T-helper 1 cell treated with Interleukin-12 subunit alpha and Interleukin-12 subunit beta and Interleukin-4 antibody, amounts not matched to agents 30 ng/mL and 1 ng/mL, for 36 hours (primary cell): ENCODE measurements around the gene ABCG4. TPM values are rescaled to one million over a fixed set of nuclear protein-coding genes. Genes with fewer than 3 reads are reported as not detected.
"Not testable (repeated sequence)": the region's sequence is repeated elsewhere in the genome, so short reads cannot be mapped to it uniquely, and the experiment has no call there.

Experiments used
- intact Hi-C: fragments of 100-400 bp; cut with micrococcal nuclease; formaldehyde crosslinking; loops from one replicate; pipeline ENCODE4 v1.15.1; 2024
- total RNA-seq: library from RNA; stranded (reverse); gene quantifications from 2 replicates; pipeline ENCODE4 v1.2.3, GENCODE V29; 2022

ABCG4 gene
- total RNA-seq, 1 donor from 2014 or later: not detected

DNA sequence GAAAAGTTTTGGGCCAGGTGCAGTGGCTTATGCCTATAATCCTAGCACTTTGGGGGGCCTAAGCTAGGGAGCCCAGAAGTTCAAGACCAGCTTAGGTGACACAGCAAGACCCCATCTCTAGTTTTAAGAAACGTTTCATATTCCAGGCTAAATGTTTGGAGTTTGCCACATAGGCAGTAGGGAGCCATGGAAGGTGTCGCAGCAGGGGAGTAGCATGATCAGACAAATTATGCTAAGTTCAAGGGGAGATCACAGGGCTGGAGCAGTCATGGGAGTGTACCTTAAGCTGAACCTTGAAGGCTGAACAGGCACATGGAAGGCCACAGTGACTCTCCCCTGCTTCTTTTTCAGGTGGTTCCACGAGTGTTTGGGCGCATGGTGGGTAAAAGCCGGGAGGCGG is 30.5 kb downstream of the ABCG4 start:
- intact Hi-C loops: no loop called here

DNA sequence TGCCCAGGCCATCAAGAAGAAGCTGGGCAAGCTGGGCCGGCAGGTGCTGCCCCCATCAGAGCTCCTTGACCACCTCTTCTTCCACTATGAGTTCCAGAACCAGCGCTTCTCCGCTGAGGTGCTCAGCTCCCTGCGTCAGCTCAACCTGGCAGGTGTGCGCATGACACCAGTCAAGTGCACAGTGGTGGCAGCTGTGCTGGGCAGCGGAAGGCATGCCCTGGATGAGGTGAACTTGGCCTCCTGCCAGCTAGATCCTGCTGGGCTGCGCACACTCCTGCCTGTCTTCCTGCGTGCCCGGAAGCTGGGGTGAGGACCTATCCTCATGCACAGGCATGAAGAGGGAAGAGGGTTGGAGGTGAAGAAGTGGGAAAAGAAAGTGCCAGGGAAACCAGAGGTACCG is 31.1 kb downstream of the ABCG4 start:
- intact Hi-C loops: no loop called here

DNA sequence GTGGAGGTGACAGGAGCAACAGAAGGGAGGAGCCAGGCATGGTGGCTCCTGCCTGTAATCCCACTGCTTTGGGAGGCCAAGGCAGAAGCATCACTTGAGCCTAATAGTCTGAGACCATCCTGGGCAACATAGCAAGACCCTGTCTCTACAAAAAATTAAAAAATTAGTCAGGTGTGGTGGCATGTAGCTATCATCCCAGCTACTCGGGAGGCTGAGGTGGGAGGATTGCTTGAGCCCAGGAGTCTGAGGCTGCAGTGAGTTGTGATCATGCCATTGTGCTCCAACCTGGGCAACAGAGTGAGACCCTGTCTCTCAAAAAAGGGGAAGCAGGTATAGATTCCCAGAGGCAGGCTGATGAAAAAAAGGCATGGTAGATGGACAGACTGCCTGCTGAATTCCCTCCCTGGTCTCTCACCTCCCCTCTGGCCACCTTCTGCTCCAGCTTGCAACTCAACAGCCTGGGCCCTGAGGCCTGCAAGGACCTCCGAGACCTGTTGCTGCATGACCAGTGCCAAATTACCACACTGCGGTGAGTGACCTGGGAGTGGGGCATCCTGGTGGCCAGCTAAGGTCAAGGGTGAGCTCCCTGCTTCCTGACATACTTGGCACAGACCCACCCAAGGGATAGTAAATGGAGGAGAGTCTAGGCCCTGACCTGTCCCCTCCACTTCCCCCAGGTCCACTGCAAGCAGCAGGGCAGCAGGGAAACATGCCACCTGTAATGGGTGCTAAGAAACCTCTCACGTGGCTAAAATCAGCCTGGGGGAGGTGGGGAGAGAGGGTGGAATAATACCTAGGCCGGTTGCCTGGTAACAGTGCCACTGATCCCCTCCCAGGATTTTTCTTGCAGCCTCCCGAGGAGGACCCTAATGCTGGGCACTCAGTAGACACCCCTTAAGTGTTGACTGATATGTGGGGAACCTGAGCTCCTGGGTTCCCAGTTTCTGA is 32.2 kb downstream of the ABCG4 start:
- intact Hi-C loops: no loop called here

DNA sequence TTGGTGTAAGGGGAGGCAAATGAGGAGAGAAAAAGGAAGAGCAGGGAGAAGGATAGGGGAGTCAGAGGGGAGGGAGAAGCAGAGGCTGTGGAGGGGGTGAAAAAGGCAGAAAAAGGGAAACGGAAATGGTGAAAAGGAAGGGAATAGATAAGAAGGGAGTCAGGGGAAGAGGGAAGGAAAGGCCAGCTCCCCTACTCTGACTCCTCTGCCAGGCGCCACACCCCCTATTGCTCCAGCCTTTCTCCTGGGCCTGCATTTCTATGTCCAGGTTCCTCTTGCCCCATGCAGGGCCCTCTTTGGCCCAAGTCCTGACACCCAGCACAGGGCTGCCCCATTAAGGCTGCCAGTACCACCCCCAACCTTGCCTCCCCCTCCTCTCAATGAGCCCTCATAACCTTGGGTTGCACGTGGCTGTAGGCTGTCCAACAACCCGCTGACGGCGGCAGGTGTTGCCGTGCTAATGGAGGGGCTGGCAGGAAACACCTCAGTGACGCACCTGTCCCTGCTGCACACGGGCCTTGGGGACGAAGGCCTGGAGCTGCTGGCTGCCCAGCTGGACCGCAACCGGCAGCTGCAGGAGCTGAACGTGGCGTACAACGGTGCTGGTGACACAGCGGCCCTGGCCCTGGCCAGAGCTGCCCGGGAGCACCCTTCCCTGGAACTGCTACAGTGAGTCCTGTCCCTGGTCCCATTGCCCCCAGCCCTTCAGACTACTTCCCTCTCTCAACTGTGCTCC is 33.0 kb downstream of the ABCG4 start:
- intact Hi-C loops: no loop called here

DNA sequence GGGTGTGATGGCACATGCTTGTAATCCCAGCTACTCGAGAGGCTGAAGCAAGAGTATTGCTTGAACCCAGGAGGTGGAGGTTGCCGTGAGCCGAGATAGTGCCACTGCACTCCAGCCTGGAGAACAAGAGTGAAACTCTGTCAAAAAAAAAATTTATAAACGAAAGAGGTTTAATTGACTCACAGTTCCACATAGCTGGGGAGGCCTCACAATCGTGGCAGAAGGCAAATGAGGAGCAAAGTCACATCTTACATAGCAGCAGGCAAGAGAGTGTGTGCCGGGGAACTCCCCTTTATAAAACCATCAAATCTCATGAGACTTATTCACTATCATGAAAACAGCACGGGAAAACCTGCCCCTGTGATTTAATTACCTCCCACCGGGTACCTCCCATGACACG is 35.5 kb downstream of the ABCG4 start:
- intact Hi-C loops: not testable (repeated sequence)

DNA sequence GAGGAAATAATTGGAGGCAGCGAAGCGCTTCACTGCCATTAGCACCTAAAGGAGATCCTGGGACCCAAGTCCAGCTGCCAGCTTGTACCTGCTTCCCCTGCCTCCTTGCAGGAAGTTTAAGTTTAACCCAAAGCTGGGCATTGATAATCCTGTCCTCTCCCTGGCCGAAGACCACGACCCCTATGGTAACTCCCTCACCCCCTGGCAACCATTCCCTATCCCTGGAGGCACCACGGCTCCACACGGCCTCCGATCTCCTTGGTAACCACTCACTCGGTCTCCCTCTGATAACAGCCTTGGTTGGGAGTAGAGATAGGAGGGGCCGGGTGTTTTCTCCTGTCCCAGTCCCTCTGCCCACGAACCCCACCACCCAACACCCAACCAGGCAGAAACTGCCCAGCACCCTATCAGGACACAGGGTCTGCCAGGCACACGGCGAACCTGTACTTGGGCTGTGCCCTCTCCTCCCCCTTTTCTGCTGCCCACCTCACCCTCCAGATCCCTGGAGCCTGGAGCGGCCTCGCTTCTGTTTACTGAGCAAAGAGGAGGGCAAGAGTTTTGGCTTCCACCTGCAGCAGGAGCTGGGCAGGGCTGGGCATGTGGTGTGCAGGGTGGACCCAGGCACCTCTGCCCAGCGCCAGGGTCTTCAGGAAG is 37.3 kb downstream of the ABCG4 start:
- intact Hi-C loops: no loop called here

DNA sequence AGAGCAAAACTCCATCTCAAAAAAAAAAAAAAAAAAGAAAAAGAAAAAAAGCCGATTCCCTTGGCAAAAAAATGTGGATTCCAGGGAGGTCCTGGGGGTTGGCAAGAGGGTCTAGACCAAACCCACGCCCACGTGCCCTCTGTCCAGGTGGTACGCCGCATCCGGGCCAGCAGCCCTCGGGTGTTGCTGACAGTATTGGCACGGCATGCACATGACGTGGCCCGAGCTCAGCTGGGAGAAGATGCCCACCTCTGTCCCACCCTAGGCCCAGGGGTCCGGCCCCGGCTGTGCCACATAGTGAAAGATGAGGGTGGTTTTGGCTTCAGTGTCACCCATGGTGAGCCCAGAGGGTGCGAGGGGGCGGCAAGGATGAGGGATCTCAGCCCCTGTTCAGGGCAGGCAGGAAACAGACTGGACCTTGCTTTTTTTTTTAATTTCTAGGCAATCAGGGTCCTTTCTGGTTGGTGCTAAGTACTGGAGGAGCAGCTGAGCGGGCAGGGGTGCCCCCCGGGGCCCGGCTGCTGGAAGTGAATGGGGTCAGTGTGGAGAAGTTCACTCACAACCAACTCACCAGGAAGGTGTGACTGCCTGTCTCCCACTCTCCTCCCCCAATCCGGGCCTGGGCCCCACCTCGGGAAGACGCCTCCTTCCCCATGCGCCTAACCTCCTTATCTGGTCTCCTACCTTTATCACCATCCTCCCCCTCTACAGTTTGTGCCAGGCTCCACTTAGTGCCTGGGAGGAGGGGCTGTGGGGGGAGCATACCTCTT is 38.5 kb downstream of the ABCG4 start:
- intact Hi-C loops: no loop called here

DNA sequence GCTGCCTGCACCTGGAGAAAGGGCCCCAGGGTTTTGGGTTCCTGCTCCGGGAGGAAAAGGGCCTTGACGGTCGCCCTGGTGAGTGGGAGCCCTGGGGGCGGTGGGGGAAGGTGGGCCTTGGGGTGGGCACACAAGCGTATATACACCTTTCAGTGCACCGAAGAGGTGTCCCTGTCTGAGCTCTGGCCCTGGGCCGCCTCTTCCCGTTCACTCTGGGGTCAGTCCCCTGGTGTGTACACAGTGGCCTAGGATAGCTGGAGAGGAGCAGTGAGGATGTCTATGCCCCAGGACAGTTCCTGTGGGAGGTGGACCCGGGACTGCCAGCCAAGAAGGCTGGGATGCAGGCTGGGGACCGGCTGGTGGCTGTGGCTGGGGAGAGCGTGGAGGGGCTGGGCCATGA is 39.2 kb downstream of the ABCG4 start:
- intact Hi-C loops: no loop called here

DNA sequence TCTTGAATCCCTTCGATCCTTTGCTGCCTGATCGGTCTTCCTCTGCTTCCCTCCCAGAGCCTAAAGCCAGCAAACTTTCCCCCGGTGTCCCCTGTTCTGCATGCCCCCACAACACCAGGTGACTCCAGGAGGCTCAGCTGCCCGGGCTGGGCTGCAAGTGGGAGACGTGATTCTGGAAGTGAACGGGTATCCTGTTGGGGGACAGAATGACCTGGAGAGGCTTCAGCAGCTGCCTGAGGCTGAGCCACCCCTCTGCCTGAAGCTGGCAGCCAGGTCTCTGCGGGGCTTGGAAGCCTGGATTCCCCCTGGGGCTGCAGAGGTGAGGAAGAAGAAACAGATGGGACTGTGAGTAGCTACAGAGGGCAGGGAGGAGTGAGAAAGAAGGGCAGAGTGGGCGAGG is 40.0 kb downstream of the ABCG4 start:
- intact Hi-C loops: no loop called here

DNA sequence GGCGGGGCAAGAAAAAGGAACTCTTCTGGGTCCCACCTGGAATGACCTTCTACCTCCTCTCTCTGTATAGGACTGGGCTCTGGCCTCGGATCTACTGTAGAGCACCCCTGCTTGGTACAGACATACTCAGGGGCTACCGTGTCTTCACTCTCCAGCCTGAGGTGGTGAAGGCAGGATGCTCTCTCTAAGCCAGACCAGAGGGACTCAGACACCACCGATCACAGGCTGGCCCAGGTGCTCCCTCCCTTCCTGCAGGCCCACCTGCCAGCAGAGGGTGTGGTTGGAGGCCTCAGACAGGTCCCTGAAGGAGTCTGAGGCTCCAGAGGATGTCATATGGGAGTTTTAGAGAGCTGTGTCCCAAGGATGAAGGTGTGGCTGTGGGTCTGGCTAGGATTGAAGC is 40.5 kb downstream of the ABCG4 start:
- intact Hi-C loops: no loop called here

DNA sequence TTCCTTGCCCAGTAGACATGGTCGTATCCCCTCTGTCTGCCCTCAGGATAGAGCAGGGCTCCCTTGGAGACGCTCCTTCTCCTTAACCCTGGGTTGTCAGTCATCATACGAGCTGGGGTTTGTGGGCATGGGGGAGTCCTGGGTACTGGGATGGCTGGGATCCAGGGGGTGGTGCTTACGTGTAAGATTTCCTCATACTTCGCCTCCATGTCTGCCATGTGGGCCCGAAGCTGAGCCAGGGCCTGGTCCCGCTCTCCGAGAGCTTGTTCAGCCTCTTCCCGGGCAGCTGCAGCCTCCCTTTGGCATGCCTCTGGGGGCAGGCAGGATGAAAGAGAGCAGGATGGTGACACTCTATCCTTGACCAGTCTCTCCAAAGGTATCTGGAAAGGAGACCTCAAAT is 41.7 kb downstream of the ABCG4 start:
- intact Hi-C loops: no loop called here

DNA sequence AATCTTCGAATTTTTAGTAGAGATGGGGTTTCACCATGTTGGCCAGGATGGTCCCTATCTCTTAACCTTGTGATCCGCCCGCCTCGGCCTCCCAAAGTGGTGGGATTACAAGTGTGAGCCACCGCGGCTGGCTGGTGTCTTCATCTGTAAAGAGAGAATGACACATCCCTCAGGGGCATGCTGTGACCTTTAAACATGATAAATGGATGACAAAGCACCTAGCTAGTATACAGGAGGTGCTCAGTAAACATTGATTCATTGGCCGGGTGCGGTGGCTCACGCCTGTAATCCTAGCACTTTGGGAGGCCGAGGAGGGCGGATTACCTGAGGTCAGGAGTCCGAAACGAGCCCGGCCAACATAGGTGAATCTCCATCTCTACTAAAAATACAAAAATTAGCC is 42.4 kb downstream of the ABCG4 start:
- intact Hi-C loops: not testable (repeated sequence)

DNA sequence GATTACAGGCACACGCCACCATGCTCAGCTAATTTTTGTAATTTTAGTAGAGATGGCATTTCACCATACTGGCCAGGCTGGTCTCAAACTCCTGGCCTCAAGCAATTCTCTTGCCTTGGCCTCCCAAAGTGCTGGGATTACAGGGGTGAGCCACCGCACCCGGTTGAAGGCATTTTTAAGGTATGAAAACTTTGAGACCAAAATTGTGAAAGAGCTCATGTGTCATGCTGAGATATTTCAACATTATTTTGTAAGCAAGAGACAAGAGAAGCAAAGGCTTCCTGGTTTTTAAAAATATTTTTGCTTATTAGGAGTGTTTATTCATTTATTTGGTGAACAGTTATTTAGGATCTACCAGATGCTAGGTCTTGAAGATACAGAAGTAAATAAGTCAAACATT is 43.3 kb downstream of the ABCG4 start:
- intact Hi-C loops: no loop called here

DNA sequence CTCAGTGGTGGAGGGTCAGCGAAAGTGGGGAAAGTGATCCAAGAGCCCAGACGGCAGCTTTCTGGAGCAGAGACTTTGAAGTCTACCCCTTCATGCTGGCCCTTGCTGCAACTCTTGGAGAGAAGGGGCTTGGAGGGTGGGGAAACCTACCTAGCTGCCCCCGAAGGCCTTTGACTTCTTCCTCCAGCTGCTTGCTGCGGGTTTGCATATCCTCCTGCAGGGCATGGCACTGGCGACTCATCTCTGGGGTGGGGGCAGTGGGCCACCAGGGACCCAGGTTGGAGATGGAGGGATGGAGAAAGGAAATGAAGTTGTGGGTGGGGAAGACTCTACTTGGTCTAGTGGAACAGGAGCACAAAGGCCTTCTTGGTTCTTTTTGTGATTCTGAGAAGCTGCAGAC is 44.1 kb downstream of the ABCG4 start:
- intact Hi-C loops: no loop called here

DNA sequence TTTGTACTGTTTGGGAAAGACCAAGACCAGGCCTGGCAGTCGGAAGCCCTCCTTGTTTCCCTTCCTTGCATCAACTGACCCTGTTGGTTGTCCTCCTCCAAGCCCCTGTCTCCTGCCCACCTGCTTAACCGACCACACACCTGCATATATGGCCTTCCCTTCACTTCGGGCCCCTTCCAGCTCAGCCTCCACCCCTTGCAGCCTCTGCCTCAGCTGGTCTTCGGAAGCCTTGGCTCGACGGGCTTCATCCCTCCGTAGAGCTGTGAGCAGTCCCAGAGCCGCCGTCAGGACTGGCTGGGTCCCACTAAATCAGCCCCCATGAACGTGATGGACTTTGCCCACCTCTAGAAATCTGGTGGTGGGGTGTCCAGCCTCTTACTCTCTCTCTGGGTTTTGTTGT is 44.8 kb downstream of the ABCG4 start:
- intact Hi-C loops: no loop called here

DNA sequence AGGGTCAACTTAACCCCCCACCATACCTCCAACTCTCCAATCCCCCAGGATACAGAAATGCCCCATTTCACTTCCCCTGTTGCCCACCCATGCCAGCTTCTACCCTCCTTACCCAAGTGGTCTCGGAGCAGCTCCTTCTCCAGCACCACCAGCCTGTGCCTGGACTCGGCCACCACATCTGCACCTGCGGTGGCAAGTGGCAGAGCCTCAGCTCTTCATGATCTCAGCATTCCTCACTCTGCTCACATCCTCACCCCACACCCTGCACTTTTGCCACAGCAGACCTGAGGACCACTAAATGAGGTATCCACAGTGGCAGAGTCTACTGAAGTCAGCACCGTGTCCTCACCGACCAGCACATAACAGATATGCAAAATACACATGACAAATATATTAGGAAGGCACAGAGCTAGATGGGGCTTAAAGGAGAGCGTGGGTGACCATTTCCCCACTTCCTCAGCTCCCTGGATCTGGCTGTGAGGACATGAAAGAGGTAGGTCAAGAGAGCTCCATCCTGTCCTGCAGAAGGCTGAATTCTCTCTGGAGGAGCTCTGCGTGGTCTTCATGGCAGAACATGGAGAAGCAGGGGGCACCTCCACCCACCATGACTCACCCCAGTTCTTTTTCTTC is 46.1 kb downstream of the ABCG4 start:
- intact Hi-C loops: loop anchor here (5.0 kb wide), 1 partner anchor 198 kb away; the partner anchor contains the start of gene CENATAC

DNA sequence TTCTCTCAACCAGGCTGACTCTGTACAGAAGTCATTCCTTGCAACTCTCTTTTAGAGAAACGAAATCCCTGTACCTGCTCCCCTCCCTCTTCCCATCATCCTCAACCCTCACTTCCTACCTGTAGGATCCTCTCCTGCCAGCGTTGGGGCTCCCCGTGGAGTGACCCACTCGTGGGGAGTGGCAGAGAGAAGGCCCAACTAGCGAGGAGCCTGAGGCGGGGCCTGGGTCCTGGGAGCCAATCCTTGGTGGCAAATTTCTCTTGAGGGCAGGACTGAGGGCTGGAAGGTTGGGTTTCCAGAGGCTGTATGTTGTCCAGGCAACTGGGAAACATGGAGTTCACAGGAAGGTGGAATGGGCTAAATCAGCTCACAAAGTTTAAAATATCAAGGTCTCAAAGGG is 46.8 kb downstream of the ABCG4 start:
- intact Hi-C loops: loop anchor here (2.0 to 5.0 kb wide), 3 partner anchors 89 to 198 kb away; partner anchors contain the start of genes CENATAC and HYOU1

DNA sequence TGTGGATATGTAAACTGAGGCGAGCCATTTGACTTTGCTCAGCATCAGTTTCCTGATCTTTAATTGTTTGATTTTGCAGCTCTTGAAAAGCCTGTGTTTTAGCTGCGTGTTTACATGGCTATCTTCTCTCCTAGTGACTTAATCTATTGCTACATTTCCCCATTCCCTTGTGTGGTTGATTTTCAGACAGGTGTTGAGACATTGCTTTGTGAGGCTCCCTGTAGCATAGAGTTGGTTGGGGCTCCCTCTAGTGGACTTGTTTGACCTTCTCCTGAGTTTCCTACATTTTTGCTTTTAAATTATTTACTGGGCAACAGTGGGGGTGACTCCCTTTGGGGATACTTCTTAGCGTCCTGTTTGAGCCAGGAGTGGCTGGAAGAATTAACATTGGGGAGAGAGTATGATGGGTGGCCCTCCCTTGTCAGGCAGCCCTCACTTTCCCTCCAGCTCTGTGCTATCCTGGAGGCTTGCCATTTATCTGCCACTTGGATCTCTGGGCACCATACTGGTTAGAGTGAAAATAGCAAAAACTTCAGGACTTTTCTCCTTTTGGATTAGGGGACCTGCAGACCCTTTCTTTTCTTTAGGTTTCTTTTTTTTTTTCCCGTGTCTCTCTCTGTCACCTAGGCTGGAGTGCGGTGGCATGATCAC is 48.1 kb downstream of the ABCG4 start:
- intact Hi-C loops: loop anchor here (1.0 to 5.0 kb wide), 14 partner anchors 29 to 290 kb away; partner anchors contain the start of genes CENATAC, DPAGT1, HINFP and HYOU1

DNA sequence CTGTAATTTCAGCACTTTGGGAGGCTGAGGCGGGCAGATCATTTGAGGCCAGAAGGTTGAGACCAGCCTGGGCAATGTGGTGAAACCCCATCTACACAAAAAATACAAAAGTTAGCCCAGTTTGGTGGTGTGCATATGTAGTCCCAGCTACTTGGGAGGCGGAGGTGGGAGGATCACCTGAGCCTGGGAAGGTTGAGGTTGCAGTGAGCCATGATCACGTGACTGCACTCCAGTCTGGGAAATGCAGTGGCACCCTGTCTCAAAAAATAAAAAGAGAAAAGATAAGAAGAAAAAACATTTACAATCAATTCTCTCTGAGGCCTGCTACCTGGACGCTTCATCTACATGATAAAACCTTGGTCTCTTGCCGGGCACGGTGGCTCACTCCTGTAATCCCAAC is 50.1 kb downstream of the ABCG4 start:
- intact Hi-C loops: loop anchor here (5.0 kb wide), 1 partner anchor 202 kb away; the partner anchor contains the start of gene CENATAC

DNA sequence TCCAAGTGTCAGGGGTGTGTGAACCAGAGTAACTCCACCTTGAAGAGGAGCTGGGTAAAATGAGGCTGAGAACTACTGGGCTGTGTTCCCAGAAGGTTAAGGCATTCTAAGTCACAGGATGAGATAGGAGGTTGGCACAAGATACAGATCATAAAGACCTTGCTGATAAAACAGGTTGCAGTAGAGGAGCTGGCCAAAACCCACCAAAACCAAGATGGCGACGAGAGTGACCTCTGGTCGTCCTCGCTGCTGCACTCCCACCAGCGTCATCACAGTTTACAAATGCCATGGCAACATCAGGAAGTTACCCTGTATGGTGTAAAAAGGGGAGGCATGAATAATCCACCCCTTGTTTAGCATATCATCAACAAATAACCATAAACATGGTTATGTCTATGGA is 52.4 kb downstream of the ABCG4 start:
- intact Hi-C loops: not testable (repeated sequence)
